ENCODE results near the gene DNAJC4.

DNA sequence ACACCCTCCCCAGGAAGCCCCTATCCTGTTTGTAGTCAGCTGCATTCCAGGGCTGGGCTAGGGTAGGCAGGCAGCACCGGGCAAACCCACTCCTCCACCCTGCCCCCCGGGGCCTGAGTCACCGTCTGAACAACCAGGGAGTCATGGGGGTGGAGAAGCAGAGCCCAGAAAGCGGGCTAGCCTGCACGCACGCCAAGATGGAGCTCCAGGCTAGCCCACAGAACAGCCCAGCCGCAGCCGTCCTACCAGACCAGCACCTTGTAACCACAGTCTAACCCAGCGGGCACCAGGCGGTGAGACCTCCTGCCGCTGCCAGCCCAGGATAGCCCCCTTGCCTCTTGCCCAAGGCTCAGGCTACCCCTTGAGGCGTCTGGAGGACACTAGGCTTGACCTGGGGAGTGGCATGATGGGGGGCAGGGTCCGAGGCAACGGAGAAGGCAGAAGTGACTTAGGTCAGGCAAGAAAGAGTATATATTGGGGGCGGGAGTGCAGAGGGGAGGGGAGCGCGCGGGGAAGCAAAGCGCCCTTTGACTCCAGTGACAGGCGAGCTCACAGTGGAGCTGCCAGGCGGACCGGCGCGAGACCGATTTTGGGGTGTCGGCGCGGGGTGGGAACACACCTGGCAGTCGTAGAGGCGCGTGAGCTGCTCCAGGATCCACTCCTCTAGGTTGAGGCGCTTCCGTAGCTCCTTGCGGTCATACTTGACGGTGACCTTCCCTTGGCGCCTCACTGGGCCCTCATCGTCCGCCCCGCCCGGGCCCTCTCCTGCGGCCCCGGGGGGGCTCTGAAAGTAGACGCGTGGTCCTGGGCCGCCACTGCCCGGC, 15.7 kb downstream of the DNAJC4 start:
- TF ChIP-seq, protein P1, sequence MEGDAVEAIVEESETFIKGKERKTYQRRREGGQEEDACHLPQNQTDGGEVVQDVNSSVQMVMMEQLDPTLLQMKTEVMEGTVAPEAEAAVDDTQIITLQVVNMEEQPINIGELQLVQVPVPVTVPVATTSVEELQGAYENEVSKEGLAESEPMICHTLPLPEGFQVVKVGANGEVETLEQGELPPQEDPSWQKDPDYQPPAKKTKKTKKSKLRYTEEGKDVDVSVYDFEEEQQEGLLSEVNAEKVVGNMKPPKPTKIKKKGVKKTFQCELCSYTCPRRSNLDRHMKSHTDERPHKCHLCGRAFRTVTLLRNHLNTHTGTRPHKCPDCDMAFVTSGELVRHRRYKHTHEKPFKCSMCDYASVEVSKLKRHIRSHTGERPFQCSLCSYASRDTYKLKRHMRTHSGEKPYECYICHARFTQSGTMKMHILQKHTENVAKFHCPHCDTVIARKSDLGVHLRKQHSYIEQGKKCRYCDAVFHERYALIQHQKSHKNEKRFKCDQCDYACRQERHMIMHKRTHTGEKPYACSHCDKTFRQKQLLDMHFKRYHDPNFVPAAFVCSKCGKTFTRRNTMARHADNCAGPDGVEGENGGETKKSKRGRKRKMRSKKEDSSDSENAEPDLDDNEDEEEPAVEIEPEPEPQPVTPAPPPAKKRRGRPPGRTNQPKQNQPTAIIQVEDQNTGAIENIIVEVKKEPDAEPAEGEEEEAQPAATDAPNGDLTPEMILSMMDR (IDR thresholded peaks at IDR 0.05) = no peak
- TF ChIP-seq POLR2A (IDR thresholded peaks at IDR 0.05) = peak; percentile 38

All from prostate gland (tissue), 2 donors.